ENCODE data around the gene CAMSAP1.

DNA sequence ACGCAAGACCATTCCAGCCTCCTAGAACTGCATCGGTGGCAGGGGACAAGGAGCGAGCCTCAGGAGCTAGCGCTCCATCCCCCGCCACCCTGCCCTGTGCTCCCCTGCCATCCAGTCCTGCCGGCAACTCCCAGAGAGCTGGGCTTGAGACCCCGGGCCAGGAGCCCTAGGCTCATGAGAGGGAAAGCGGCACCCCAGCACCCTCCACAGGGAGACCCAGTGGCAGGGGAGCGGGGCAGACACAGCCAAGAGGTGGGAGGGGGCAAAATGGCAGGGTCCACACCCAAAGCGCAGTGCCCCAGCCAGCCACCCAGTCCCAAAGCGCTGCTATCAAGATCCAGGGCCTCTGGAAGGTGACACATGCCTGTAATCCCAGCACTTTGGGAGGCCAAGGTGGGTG, 41.1 kb upstream of the CAMSAP1 start:
- TF ChIP-seq, protein P1, sequence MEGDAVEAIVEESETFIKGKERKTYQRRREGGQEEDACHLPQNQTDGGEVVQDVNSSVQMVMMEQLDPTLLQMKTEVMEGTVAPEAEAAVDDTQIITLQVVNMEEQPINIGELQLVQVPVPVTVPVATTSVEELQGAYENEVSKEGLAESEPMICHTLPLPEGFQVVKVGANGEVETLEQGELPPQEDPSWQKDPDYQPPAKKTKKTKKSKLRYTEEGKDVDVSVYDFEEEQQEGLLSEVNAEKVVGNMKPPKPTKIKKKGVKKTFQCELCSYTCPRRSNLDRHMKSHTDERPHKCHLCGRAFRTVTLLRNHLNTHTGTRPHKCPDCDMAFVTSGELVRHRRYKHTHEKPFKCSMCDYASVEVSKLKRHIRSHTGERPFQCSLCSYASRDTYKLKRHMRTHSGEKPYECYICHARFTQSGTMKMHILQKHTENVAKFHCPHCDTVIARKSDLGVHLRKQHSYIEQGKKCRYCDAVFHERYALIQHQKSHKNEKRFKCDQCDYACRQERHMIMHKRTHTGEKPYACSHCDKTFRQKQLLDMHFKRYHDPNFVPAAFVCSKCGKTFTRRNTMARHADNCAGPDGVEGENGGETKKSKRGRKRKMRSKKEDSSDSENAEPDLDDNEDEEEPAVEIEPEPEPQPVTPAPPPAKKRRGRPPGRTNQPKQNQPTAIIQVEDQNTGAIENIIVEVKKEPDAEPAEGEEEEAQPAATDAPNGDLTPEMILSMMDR (IDR thresholded peaks at IDR 0.05 in 8 of 11, conservative IDR thresholded peaks at IDR 0.05 in 3 of 11), result no peak
- no peak for TF ChIP-seq POLR2AphosphoS5 (IDR thresholded peaks at IDR 0.05)
